ENCODE data around the gene TTLL1. TPM values are rescaled to one million over a fixed set of nuclear protein-coding genes. Genes with fewer than 3 reads are reported as not detected.
A peak's percentile ranks its signal among the peaks of the same experiment; 100 is the strongest.

TTLL1 gene
- polyA plus RNA-seq, 10 donors = 8.6 to 11.2 (median 9.1) TPM

DNA sequence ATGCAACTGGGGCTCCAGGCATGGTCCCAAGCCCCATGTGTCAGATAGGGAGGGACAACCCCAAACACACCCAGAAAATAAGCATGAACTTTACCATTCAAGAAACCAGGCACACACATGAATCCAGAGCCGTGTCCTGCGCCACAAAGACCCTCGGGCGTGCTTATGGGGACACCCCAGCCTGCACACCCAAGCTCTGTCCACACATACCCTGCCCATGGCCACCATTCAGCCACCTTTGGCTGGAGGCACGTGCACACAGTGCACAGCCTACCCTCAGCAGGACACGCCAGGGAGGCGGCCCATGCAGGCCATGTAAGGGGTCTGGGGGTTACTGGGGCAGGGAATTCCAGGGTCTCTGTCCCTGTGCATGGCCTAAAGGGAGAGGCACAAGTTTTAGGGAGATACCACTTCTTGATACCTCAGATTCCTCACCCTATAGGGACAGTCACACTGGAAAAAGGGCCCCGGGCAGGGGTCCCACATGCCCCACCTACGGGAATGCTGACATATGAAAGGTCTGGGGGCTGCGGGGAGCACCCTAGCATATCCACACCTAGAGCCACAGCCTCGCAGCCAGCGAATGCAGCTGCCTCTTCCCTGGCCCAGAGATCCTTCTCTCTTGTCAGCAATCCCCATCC lies 94.8 kb downstream of the TTLL1 start:
- no peak for DNase-seq

DNA sequence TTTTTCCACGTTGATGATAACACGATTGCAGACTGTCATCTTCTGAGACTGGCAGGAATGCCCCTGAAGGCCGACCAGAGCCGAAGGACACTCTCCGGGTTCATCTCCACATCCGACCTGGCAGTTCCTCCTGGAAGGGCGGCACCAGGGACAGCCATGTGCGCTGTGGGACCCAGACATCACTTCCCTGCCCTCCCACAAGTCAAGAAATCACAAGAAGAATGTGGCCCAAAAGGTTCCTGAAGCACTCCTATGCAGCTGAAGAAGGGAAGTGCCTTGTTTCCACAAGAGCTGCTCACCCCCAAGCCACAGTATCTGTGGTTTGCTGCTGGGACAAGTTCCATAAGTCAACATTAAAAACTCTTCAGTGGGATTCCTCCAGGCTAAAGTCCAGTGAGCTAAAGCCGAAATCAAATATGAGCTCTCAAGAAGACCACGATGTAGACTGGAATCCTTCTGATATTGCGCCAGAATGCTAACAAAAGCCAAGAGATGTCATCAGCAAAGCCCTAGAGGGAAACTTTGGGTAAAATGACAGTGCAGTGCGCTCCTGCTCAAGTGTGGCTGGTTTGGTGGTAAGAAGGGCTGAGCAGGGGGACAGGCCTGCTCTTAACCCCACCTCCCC lies 95.4 kb downstream of the TTLL1 start:
- DNase-seq = peak; percentile 52 to 69 (median 66)

DNA sequence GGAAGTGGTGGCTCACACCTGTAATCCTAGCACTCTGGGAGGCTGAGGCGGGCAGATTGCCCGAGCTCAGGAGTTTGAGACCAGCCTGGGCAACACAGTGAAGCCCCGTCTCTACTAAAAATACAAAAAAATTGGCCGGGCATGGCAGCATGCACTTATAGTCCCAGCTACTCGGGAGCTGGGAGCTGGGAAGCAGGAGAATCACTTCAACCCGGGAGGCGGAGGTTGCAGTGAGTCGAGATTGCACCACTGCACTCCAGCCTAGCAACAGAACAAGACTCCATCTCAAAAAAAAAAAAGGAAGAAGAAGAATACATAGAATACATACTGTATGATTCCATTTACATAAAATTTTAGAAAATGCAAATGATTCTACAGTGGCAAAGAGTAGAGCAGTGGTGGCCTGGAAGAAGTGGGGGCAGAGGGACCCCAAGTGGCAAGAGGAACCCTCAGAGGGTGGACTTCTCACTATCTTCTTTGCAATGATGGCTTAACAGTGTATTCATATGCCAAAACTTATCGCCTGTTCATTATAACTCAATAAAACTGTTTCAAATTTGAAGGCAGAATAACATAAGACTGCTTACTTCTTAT lies 96.2 kb downstream of the TTLL1 start:
- no peak for DNase-seq

DNA sequence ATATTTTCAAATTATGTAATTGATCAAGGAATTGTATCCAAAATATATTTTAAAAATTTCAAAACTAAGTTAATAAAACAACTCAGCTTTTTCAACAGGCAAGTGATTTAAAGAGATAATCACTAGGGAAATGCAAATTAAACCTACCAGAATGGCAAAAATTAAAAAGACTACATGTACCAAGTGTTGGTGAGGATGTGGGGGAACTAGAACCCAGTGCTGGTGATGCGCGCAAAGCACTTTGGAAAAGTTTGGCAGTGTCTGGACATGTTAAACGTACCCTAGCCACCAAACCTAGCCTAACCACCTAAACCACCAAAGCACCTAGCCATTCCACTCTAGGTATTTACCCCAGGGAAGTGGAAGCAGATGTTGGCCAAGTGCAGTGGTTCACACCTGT lies 97.1 kb downstream of the TTLL1 start:
- no peak for DNase-seq

DNA sequence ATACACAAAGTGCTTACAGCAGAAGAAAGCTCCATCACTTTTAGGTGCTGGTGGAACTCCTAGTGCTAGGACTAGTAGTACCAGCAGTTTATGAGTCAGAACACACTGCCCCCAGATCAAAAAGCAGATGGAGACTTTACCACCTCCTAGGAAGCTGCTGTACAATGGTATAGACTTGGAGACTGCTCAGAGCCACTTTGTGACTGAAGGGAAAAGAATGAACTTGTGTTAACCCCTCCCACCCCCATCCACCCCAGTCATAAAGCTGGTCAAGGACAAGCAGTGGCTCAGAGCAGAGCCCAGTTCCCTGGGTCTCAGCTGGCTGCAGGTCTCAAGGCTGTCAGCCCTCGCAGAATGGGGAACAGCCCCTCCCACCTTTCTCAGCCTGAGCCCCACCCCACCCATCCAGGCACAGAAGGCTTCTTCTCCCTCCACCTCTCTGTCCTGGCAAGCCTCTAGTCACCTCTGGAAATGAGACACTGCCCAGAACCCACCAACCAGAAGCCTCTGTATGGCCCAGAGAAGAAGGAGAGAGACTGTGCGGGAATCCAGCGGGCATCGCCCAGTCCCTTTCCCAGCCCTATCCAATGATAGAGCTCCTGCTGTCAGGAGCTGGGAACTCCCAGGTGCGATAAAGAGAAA lies 98.1 kb downstream of the TTLL1 start:
- DNase-seq = peak in 1 of 3 donors; percentile 73

DNA sequence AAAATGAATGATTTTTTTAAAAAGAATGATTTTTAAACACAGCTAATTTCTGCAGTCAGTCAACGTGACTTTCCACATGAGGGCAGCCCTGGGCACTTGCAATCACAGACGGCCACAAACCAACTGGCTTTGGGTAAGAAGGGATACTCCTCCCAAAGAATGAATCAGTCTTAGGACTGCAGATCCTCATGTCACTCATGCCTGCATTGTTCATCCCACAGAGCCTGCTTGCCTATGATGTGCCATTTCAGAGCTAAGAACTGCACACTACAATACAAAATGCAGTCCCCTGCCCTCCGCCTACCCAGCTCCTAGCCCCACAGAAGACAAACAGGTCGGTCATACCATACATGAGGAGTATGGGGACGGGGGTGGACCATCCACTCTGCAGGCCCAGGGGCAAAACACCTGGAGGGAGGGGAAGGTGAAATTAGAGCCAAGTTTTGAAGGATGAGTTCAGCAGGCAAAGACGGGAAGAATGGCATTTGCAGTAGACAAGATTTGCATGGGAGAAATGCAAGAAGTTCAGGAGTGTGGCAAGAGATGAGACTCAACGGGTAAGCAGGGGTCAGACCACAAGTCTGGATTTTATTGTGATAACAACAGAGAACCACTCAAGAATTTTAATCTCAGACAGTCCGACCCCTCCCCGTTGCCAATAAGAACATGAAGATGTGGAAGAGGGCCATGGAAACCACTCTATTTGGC lies 98.9 kb downstream of the TTLL1 start:
- peak in 1 of 3 donors; percentile 68 for DNase-seq

Other genes with a start within 250 kb of the TTLL1 start
- gene ARFGAP3, start 232.1 kb downstream of the TTLL1 start, polyA plus RNA-seq (ENCODE audit: insufficient read length in 10 of 10) = 10 to 100 TPM; 31.2 to 45.6 (median 37.5) TPM
- 10 to 100 TPM; 23.7 to 35.8 (median 29.1) TPM for gene PACSIN2, start 74.2 kb downstream of the TTLL1 start, polyA plus RNA-seq (ENCODE audit: insufficient read length in 10 of 10)
- under 1 TPM in 6 of 10 donors, not detected in 4; 0.25 to 0.66 (median 0.31) TPM for gene BIK, start 21.4 kb upstream of the TTLL1 start, polyA plus RNA-seq (ENCODE audit: insufficient read length in 10 of 10)
- 10 to 100 TPM in 5 of 10 donors, 1 to 10 TPM in 5; 6.8 to 12.4 (median 10.2) TPM for gene MCAT, start 54.0 kb upstream of the TTLL1 start, polyA plus RNA-seq (ENCODE audit: insufficient read length in 10 of 10)
- gene TSPO, start 62.2 kb upstream of the TTLL1 start, polyA plus RNA-seq (ENCODE audit: insufficient read length in 10 of 10) = 10 to 100 TPM; 38.7 to 80.9 (median 53.9) TPM
- 10 to 100 TPM; 11.6 to 19.1 (median 13.6) TPM for gene TTLL12, start 97.7 kb upstream of the TTLL1 start, polyA plus RNA-seq (ENCODE audit: insufficient read length in 10 of 10)